ENCODE data around the gene SERPINA12. TPM values are rescaled to one million over a fixed set of nuclear protein-coding genes. Genes with fewer than 3 reads are reported as not detected.

SERPINA12 gene
- total and polyA plus RNA-seq, 2 experiments from 2014 or later: not detected

DNA sequence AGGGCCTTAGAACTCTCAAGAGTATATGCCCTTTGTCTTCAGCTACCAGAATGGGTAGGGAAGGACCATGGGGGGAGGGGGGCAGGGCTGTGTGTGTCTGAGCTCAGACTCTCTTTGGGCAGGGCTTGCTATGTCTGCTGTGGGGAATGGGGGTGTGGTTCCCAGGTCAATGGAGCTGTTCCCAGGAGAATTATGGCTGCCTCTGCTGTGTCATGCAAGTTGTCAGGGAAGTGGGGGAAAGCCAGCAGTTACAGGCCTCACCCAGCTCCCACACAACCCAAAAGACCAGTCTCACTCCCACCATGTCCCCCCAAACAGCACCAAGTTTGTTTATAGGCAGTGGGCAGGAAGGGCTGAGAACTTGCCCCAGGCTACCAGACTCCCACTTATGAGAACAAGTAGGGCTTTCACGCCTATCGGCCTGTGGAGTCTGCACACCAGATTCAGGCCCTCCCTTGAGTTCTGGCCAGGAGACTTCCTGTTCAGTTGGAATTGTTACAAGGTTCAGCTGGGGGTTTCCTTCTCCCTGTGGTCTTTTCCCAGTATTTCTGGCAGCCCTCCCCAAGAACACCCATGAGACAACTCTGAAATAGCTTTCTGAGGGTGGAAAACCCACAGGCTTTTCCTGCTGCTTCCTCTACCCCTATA is 50.6 kb downstream of the SERPINA12 start:
- Histone ChIP-seq H3F3A (replicated peaks; ENCODE audit: low read depth) (no peaks in the 10 kb centered on the region), H3K4me1 (ENCODE audit: insufficient read depth) (no peaks in the 10 kb centered on the region), H3K27ac (ENCODE audit: low read depth) (no peak overlapping the region), H3K4me3 (no peak overlapping the region), H3K9me2 (ENCODE audit: insufficient read depth) (peaks cover 9% of the 10 kb centered on the region), H3K36me3 (ENCODE audit: insufficient read depth) (no peaks in the 10 kb centered on the region), H4K20me1 (replicated peaks; ENCODE audit: insufficient read depth) (no peaks in the 10 kb centered on the region), H2AFZ (no peak overlapping the region), H3K27me3 (ENCODE audit: insufficient read depth) (no peaks in the 10 kb centered on the region), H3K79me2 (replicated peaks; ENCODE audit: insufficient read depth) (no peaks in the 10 kb centered on the region), H3K4me2 (no peak overlapping the region)
- Mint-ChIP-seq H3K9me3 (peaks cover 55% of the 10 kb centered on the region), H3K36me3 (ENCODE audit: low read depth) (peaks cover 25% of the 10 kb centered on the region), H3K4me1 (peaks cover 6% of the 10 kb centered on the region; the same call in 2 of the 3 replicates), H3K27me3 (ENCODE audit: insufficient read depth, low read depth, poor library complexity) (no peaks in the 10 kb centered on the region), H3K4me3 (no peak overlapping the region), H3K27ac (no peak overlapping the region)
- DNase-seq (ENCODE audit: low spot score) (no peak), ATAC-seq (no peak)
- TF ChIP-seq STAT1 (IDR thresholded peaks at IDR 0.05; ENCODE audit: unreplicated experiment): no peak
- TF ChIP-seq, protein P1, sequence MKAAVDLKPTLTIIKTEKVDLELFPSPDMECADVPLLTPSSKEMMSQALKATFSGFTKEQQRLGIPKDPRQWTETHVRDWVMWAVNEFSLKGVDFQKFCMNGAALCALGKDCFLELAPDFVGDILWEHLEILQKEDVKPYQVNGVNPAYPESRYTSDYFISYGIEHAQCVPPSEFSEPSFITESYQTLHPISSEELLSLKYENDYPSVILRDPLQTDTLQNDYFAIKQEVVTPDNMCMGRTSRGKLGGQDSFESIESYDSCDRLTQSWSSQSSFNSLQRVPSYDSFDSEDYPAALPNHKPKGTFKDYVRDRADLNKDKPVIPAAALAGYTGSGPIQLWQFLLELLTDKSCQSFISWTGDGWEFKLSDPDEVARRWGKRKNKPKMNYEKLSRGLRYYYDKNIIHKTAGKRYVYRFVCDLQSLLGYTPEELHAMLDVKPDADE (IDR thresholded peaks at IDR 0.05): no peak
- TF ChIP-seq EZH2 (IDR thresholded peaks at IDR 0.05; ENCODE audit: low read depth, unreplicated experiment): no peak
- TF ChIP-seq, protein P2, sequence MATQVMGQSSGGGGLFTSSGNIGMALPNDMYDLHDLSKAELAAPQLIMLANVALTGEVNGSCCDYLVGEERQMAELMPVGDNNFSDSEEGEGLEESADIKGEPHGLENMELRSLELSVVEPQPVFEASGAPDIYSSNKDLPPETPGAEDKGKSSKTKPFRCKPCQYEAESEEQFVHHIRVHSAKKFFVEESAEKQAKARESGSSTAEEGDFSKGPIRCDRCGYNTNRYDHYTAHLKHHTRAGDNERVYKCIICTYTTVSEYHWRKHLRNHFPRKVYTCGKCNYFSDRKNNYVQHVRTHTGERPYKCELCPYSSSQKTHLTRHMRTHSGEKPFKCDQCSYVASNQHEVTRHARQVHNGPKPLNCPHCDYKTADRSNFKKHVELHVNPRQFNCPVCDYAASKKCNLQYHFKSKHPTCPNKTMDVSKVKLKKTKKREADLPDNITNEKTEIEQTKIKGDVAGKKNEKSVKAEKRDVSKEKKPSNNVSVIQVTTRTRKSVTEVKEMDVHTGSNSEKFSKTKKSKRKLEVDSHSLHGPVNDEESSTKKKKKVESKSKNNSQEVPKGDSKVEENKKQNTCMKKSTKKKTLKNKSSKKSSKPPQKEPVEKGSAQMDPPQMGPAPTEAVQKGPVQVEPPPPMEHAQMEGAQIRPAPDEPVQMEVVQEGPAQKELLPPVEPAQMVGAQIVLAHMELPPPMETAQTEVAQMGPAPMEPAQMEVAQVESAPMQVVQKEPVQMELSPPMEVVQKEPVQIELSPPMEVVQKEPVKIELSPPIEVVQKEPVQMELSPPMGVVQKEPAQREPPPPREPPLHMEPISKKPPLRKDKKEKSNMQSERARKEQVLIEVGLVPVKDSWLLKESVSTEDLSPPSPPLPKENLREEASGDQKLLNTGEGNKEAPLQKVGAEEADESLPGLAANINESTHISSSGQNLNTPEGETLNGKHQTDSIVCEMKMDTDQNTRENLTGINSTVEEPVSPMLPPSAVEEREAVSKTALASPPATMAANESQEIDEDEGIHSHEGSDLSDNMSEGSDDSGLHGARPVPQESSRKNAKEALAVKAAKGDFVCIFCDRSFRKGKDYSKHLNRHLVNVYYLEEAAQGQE (IDR thresholded peaks at IDR 0.05; ENCODE audit: unreplicated experiment): no peak
- no peak for TF ChIP-seq JUNB (IDR thresholded peaks at IDR 0.05; ENCODE audit: unreplicated experiment)
- TF ChIP-seq, protein P3, sequence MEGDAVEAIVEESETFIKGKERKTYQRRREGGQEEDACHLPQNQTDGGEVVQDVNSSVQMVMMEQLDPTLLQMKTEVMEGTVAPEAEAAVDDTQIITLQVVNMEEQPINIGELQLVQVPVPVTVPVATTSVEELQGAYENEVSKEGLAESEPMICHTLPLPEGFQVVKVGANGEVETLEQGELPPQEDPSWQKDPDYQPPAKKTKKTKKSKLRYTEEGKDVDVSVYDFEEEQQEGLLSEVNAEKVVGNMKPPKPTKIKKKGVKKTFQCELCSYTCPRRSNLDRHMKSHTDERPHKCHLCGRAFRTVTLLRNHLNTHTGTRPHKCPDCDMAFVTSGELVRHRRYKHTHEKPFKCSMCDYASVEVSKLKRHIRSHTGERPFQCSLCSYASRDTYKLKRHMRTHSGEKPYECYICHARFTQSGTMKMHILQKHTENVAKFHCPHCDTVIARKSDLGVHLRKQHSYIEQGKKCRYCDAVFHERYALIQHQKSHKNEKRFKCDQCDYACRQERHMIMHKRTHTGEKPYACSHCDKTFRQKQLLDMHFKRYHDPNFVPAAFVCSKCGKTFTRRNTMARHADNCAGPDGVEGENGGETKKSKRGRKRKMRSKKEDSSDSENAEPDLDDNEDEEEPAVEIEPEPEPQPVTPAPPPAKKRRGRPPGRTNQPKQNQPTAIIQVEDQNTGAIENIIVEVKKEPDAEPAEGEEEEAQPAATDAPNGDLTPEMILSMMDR (conservative IDR thresholded peaks at IDR 0.05; ENCODE audit: low read depth in 2 of 2): no peak
- TF ChIP-seq POLR2AphosphoS5 (IDR thresholded peaks at IDR 0.05; ENCODE audit: low read depth): no peak

DNA sequence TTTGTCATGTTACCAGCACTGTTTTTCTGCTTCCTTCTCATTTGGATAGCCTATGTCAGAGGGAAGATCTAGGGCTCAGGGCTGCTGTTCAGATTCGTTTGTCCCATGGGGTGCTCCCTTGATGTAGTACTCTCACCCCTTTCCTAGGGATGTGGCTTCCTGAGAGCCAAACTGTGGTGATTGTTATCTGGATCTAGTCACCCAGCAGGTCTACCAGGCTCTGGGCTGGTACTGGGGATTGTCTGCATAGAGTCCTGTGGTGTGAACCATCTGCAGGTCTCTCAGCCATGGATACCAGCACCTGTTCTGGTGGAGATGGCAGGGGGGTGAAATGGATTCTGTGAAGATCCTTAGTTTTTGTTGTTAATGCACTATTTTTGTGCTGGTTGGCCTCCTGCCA is 51.2 kb downstream of the SERPINA12 start:
- peaks cover 20% of the 10 kb centered on the region for H3K36me3 Mint-ChIP-seq (ENCODE audit: low read depth)
- TF ChIP-seq ZNF331 (CRISPR knock-in tag; IDR thresholded peaks at IDR 0.05; ENCODE audit: low read depth) (no peak), JUNB (IDR thresholded peaks at IDR 0.05; ENCODE audit: unreplicated experiment) (no peak)
- TF ChIP-seq, protein P4, sequence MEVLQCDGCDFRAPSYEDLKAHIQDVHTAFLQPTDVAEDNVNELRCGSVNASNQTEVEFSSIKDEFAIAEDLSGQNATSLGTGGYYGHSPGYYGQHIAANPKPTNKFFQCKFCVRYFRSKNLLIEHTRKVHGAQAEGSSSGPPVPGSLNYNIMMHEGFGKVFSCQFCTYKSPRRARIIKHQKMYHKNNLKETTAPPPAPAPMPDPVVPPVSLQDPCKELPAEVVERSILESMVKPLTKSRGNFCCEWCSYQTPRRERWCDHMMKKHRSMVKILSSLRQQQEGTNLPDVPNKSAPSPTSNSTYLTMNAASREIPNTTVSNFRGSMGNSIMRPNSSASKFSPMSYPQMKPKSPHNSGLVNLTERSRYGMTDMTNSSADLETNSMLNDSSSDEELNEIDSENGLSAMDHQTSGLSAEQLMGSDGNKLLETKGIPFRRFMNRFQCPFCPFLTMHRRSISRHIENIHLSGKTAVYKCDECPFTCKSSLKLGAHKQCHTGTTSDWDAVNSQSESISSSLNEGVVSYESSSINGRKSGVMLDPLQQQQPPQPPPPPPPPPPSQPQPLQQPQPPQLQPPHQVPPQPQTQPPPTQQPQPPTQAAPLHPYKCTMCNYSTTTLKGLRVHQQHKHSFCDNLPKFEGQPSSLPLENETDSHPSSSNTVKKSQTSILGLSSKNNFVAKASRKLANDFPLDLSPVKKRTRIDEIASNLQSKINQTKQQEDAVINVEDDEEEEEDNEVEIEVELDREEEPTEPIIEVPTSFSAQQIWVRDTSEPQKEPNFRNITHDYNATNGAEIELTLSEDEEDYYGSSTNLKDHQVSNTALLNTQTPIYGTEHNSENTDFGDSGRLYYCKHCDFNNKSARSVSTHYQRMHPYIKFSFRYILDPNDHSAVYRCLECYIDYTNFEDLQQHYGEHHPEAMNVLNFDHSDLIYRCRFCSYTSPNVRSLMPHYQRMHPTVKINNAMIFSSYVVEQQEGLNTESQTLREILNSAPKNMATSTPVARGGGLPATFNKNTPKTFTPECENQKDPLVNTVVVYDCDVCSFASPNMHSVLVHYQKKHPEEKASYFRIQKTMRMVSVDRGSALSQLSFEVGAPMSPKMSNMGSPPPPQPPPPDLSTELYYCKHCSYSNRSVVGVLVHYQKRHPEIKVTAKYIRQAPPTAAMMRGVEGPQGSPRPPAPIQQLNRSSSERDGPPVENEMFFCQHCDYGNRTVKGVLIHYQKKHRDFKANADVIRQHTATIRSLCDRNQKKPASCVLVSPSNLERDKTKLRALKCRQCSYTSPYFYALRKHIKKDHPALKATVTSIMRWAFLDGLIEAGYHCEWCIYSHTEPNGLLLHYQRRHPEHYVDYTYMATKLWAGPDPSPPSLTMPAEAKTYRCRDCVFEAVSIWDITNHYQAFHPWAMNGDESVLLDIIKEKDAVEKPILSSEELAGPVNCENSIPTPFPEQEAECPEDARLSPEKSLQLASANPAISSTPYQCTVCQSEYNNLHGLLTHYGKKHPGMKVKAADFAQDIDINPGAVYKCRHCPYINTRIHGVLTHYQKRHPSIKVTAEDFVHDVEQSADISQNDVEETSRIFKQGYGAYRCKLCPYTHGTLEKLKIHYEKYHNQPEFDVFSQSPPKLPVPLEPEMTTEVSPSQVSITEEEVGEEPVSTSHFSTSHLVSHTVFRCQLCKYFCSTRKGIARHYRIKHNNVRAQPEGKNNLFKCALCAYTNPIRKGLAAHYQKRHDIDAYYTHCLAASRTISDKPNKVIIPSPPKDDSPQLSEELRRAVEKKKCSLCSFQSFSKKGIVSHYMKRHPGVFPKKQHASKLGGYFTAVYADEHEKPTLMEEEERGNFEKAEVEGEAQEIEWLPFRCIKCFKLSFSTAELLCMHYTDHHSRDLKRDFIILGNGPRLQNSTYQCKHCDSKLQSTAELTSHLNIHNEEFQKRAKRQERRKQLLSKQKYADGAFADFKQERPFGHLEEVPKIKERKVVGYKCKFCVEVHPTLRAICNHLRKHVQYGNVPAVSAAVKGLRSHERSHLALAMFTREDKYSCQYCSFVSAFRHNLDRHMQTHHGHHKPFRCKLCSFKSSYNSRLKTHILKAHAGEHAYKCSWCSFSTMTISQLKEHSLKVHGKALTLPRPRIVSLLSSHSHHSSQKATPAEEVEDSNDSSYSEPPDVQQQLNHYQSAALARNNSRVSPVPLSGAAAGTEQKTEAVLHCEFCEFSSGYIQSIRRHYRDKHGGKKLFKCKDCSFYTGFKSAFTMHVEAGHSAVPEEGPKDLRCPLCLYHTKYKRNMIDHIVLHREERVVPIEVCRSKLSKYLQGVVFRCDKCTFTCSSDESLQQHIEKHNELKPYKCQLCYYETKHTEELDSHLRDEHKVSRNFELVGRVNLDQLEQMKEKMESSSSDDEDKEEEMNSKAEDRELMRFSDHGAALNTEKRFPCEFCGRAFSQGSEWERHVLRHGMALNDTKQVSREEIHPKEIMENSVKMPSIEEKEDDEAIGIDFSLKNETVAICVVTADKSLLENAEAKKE (CRISPR knock-in tag; IDR thresholded peaks at IDR 0.05): no peak

More for the DNA sequence above, 51.2 kb downstream of the SERPINA12 start:
- H2AFZ ChIP-seq: no peak overlapping the region
- H3K9me3 Mint-ChIP-seq: peaks cover 50% of the 10 kb centered on the region
- H3K36me3 ChIP-seq (ENCODE audit: insufficient read depth): no peaks in the 10 kb centered on the region
- peaks cover 9% of the 10 kb centered on the region for H3K9me2 ChIP-seq (ENCODE audit: insufficient read depth)
- H3F3A ChIP-seq (replicated peaks; ENCODE audit: low read depth): no peaks in the 10 kb centered on the region
- H3K27ac ChIP-seq (ENCODE audit: low read depth): no peak overlapping the region
- DNase-seq (ENCODE audit: low spot score) (no peak), ATAC-seq (no peak)
- H3K27ac Mint-ChIP-seq: no peak overlapping the region
- H3K4me3 ChIP-seq: no peak overlapping the region
- no peak overlapping the region for H3K4me3 Mint-ChIP-seq
- H3K4me1 Mint-ChIP-seq: peaks cover 7% of the 10 kb centered on the region; the same call in 2 of the 3 replicates
- H3K4me2 ChIP-seq: no peak overlapping the region
- H4K20me1 ChIP-seq (replicated peaks; ENCODE audit: insufficient read depth): no peaks in the 10 kb centered on the region
- H3K27me3 Mint-ChIP-seq (ENCODE audit: insufficient read depth, low read depth, poor library complexity): no peaks in the 10 kb centered on the region
- no peaks in the 10 kb centered on the region for H3K27me3 ChIP-seq (ENCODE audit: insufficient read depth)
- no peaks in the 10 kb centered on the region for H3K79me2 ChIP-seq (replicated peaks; ENCODE audit: insufficient read depth)
- H3K4me1 ChIP-seq (ENCODE audit: insufficient read depth): no peaks in the 10 kb centered on the region
